C1 segment of cervical spinal cord (tissue), 14 donors: ENCODE results near the gene CH25H.

Experiments
- DNase-seq, 14 donors: peaks; one replicate each; lab custom pipeline; 2025; lab: John Stamatoyannopoulos, UW

CH25H gene

DNA sequence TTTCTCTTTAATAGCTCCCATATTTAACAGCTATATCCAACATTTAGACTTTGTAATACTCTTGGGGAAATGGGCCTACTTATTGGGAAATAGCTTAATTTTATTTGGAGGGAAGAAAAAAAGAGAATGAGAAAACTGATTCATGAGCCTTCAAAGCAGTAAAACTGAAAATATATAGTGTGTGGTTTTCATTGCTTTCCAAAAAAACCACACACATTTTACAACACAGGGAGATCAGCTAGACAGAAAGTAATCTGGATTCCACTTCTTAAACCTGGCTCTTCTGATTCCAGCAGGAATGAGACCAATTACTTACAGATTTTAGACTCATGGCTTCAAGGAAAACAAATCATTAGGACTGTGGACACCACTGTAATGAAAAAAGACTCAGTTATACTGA, 48.7 kb downstream of the CH25H start:
- DNase-seq: no peak

DNA sequence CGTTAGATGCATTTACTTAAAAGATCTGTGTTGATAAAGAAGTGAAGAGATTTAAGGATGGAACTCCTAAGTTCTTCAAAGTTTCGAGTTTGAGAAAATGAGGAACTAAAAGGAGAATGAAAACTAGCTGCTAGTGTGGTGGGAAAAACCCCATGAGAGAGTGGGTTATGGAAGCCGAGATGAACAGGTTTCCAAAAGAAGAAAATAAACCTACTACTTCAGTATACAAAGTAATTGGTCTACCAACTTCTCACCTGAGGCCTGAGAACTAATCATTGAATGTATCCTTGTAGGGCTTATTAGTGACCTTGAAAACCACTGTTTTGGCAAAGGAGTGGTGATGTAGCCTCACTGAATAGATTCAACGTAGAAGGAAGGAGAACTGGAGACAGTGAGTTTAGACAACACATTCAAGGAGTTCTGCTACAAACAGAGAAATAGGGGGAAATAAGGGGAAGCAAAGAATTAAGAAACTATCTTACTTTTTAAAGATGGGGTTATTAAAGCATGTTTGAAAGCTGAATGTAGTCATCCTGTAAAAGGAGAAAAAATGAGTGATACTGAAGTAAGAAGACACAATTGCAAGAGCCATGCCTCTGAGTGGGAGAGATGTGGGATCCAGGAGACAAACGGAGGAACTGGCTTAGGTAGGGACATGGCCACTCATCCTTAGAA, 50.8 kb downstream of the CH25H start:
- no peak for DNase-seq
